NCI-H748 treated with DMSO at 0.1 percent for 48 hours (cell line): ENCODE data around the gene LRMDA.

Experiments used
- DNase-seq: peaks from one replicate; lab custom pipeline; 2025; lab: John Stamatoyannopoulos, UW

Gene LRMDA

GRCh38 chr10:75425291-75426079, 5.9 kb upstream of the LRMDA start:
- DNase-seq = no peak

GRCh38 chr10:75426880-75427279, 4.5 kb upstream of the LRMDA start:
- no peak for DNase-seq

DNA sequence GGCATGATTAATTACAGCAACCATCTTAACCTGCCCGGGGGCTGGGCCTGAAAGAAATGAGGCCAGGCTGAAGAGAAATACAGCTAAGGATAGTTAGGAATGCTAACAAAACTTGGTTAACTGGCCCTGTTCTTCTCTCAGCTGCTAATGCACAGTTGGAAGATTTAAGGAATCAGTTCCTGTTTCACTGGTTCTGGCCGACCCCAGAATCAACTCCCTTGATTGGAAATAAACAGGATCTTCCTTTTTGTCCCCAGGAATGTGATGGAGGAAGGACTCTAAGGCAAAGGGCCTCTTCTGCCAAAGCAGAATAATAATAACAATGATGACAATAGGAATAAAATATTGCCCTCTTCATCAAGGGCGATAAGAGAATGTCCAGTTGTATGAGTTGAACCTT, 3.5 kb upstream of the LRMDA start:
- no peak for DNase-seq

GRCh38 chr10:75428434-75429158, 2.8 kb upstream of the LRMDA start:
- DNase-seq = no peak

GRCh38 chr10:75429159-75429827, 2.1 kb upstream of the LRMDA start:
- no peak for DNase-seq

- DNase-seq = no peak
These were observed 1.2 kb upstream of the LRMDA start for GRCh38 chr10:75430000-75430763.

DNA sequence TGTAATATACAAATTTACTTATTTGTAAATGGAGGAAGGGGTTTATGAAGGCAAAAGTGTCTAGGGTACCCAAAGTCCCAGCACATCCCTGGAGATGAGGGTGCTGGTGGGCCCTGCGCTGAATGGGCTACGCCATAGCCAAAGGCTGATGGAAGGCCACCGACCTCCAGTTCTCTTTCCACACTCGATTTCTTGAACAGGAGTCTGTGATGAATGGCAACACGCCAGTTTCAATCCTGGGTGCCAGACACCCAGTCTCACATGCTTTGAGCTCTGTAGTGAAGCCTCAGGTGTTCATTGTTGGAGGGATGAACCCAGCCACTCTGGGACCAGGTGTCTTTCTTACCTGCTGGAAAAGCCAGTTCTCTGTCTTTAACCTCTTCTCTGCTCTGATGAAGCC, 752 bp downstream of the LRMDA start:
- no peak for DNase-seq

DNA sequence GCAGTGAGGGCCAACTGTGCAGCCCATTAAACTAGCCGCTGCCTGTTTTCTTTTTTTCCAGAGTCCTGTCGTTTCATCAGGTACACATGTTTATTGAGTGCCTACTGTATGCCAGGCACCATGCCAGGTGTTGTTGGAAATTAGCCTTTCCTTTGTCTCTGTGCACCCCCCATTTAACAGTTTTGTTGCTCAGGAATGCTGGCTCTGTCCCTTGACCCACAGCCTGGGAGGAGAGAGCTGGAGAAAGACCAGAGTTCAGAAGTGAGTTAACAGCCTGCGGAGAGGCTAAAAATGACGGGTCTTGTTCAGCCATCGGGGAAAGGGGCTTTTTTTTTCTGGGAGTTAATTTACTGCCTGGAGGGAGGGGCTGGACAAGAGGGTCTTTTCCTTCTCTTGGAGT, 1.3 kb downstream of the LRMDA start:
- DNase-seq = no peak

DNA sequence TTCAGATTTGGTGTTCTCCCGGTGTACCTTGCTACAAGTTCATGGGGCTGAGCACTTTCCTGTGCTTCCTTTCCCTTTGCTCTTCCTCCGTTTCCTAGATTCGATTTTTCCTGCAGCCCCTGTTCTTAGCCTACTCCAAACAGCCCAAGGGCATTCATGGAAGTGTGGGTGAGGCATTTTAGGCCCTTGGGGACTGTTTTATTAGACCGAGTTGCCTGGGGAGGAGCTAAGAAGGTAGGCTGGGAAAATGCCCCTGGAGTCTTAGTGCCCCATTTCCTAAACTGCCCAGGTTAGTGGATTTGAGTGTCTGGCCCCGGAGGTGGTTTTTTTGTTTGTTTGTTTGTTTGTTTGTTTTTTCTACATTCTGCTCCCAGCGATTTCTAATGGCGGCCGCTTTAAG, 1.8 kb downstream of the LRMDA start:
- DNase-seq = no peak

- no peak for DNase-seq
These were observed 2.9 kb downstream of the LRMDA start for GRCh38 chr10:75434291-75434690.

DNA sequence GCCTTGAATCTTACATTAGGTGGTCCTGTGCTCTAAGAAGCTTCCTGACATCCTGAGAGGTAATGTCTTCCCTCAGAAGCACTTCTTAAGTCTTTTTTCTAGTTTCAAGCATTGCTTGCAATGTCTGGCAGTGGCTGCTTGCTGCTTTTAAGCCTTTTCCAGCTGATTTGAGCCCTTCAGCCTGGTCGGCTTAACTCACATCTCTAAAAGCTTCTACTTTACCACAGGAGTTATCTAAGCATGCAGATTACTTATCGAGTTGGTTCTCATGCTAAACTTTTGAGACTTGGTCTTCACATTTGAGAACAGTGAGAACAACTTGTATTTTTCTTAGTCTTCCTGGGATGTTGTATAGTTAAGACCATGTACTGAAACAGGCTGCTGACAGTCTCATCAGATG, 3.9 kb downstream of the LRMDA start:
- no peak for DNase-seq

DNA sequence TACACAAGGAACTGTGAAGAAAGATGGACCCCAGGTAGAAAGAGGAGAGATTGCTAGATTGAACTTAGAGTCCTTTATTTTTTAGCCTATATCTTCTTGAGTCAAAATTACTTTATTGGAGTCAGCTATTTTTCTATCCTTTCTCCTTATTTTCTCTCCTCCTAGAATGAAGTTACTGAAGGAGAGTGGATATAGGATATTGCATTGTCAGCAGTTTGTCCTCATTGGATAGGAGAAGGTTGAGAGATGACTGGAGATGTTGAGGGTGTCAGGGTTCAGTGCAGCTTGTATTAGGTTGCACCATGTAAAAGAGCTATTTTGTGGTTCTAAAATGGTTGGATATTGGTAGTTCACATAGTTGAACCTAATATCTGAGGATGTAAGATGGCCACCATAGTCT, 5.5 kb downstream of the LRMDA start:
- no peak for DNase-seq

GRCh38 chr10:75437693-75438092, 6.3 kb downstream of the LRMDA start:
- no peak for DNase-seq

DNA sequence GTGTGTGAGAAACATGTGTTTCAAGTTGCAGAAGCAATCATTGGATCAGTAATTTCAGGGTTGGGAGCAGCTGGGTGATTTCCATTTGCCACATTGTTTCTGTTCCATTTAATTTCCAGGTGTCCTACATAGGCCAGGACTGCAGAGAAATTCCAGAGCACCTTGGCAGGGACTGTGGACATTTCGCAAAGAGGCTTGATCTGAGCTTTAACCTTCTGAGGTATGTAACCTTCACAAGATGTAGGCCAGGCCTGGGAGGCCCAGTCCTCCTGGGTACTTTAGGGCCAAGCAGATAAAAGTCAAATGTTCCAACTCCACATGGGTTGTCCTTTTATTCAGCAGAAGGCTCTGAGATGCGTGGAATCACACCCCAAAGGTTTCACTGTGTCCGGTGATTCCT, 6.9 kb downstream of the LRMDA start:
- DNase-seq = no peak

DNA sequence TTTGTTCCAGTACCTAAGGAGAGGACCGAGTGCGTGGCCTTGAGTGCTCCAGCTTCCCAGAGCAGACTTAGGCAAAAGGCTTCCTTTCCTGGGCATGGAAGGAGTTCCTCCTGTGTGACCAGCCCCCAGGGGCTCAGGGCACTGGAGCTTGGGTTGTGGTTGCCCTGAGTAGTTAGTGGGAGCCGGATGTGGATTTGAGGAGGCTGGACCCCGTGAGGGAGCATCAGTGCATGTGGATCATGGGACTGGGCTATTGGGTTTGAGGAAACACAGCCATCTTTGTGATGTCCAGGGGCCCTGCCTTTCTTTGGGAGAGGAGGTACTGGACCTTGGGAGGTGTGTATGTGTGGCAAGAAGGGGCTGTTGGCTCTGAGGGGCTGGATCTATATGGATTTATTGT, 8.4 kb downstream of the LRMDA start:
- no peak for DNase-seq

DNA sequence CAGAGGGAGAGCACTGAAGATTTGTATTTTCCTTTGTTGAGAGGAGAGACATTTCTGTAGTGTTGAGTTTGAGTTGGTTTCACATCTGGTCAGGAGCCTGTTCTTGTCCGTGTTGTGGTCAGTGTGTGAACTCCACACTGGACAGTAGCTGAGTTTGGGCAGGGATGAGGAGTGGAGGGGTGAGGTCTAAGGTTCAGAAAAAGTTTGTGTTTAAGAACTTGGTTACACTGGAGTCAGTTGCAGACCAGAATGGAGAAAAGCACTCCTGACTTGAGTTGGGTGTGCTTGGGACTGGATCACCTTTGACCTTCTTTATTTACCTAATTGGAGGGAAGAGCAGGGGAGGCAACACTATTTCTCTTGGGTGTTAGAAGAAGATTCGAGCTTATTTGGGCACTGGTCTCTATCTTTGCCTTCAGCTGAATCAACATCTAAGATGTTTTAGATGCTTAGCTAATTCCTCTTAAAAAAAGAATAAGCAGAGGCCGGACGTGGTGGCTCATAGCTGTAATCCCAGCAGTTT, 8.9 kb downstream of the LRMDA start:
- DNase-seq = no peak

DNA sequence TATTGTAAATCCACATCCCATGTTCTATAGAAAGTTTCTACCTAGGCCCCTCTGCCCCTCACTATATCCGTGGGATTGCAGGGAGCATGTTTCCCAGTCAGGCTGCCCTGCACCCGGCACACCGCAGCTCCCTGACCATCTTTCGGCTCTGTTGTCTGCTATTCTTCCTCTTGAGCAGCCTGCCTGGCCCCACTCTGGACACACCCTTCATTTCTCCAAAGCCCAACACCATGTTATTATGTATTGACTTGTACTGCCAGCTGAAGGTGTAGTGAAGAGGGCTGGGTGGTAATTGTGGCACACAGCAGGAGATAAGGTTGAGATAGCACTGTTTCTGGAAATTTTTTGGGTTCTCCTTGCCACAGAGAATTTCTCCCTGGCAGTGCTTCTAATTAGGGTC, 9.8 kb downstream of the LRMDA start:
- DNase-seq = no peak

- DNase-seq = no peak
These were observed 10.3 kb downstream of the LRMDA start for GRCh38 chr10:75441682-75442081.

- no peak for DNase-seq
These were observed 11.9 kb downstream of the LRMDA start for GRCh38 chr10:75443362-75443761.

- DNase-seq = no peak
These were observed 13.5 kb downstream of the LRMDA start for GRCh38 chr10:75444781-75445386.

GRCh38 chr10:75446508-75446907, 15.1 kb downstream of the LRMDA start:
- no peak for DNase-seq

- no peak for DNase-seq
These were observed 16.7 kb downstream of the LRMDA start for GRCh38 chr10:75448166-75448565.
